ENCODE measurements around the gene ZBED4.

DNA sequence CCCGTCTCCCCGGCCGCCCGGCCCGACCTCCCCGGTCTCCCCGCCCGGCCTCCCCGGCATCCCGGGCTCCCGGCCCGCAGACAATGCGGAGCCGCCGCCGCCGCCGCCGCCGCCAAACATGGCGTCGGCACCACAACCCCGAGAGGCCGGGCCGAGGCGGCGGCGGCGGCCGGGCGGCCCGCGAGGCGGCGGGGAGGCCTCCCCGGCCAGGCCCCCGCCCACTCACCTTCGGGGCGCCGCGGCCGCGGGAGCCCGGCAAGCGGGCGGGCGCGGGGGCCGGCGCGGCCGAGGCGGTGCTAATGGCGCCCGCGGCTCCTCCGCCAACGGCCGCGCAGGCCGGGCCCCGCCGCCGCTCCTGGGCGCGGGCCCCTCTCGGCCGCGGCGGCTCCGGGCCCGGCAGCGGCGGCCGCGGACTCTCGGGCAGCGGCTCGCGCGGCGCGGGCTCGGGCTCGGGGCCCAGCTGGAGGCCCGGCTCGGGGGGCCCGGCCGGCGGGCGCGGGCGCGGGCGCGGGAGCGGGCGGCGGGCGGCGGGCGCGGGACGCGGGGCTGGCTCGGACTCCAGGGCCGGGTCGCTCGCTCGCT lies 26.3 kb upstream of the ZBED4 start:
- no peak for TF ChIP-seq TAF1 (CRISPR knock-in tag; IDR thresholded peaks at IDR 0.05)
- no peak for TF ChIP-seq SIN3A (IDR thresholded peaks at IDR 0.05; ENCODE audit: borderline replicate concordance, low read depth, low read length)
- TF ChIP-seq ATF7 (IDR thresholded peaks at IDR 0.05): no peak
- TF ChIP-seq ATF7 (CRISPR knock-in tag; IDR thresholded peaks at IDR 0.05): no peak
- TF ChIP-seq, protein P1, sequence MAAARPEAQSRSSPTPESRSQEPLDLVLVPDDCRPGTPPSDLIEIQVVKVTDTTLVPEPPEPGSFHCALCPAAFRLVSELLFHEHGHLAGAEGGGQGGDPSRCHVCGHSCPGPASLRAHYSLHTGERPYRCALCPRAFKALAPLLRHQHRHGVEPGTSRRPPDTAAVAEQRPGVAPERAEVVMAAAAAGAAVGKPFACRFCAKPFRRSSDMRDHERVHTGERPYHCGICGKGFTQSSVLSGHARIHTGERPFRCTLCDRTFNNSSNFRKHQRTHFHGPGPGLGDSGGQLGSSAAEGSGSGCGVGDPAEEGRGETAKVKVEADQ (CRISPR knock-in tag; IDR thresholded peaks at IDR 0.05; ENCODE audit: borderline replicate concordance): no peak
- TF ChIP-seq KDM1A (CRISPR knock-in tag; IDR thresholded peaks at IDR 0.05): no peak
- TF ChIP-seq, protein P2, sequence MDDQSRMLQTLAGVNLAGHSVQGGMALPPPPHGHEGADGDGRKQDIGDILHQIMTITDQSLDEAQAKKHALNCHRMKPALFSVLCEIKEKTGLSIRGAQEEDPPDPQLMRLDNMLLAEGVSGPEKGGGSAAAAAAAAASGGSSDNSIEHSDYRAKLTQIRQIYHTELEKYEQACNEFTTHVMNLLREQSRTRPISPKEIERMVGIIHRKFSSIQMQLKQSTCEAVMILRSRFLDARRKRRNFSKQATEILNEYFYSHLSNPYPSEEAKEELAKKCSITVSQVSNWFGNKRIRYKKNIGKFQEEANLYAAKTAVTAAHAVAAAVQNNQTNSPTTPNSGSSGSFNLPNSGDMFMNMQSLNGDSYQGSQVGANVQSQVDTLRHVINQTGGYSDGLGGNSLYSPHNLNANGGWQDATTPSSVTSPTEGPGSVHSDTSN (CRISPR knock-in tag; IDR thresholded peaks at IDR 0.05; ENCODE audit: borderline replicate concordance): no peak
- no peak for TF ChIP-seq AHR (CRISPR knock-in tag; IDR thresholded peaks at IDR 0.05)
- TF ChIP-seq, protein P3, sequence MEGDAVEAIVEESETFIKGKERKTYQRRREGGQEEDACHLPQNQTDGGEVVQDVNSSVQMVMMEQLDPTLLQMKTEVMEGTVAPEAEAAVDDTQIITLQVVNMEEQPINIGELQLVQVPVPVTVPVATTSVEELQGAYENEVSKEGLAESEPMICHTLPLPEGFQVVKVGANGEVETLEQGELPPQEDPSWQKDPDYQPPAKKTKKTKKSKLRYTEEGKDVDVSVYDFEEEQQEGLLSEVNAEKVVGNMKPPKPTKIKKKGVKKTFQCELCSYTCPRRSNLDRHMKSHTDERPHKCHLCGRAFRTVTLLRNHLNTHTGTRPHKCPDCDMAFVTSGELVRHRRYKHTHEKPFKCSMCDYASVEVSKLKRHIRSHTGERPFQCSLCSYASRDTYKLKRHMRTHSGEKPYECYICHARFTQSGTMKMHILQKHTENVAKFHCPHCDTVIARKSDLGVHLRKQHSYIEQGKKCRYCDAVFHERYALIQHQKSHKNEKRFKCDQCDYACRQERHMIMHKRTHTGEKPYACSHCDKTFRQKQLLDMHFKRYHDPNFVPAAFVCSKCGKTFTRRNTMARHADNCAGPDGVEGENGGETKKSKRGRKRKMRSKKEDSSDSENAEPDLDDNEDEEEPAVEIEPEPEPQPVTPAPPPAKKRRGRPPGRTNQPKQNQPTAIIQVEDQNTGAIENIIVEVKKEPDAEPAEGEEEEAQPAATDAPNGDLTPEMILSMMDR (CRISPR knock-in tag; IDR thresholded peaks at IDR 0.05): no peak

All from HepG2 (cell line).